IMR-90 (cell line): ENCODE results near the gene TMTC1. TPM values are rescaled to one million over a fixed set of nuclear protein-coding genes. Genes with fewer than 3 reads are reported as not detected.

Experiments
- ATAC-seq: fragments of 200-7000 bp; cut with Tn5 transposase; 2 replicates; pipeline ENCODE4 v1.9.1; 2020; ENCODE audit warnings: low read depth, mild to moderate bottlenecking, moderate library complexity
- BruUV-seq: library from RNA; stranded (reverse); fragments of 400-500 nt; replicated peaks from 2 replicates; lab custom pipeline; 2021; lab: Mats Ljungman, UMichigan
- CTCF ChIA-PET: fragments of 300-600 bp; formaldehyde crosslinking; extraction: SDS; loops from one replicate; lab custom pipeline; 2021; ENCODE audit warnings: antibody characterized with exemption; lab: Yijun Ruan, JAX
- POLR2A ChIA-PET: fragments of 300-600 bp; sonication (Branson Sonifier 250); formaldehyde crosslinking; loops from one replicate; lab custom pipeline; 2022; ENCODE audit warnings: antibody characterized with exemption; ENCODE audit not compliant: unreplicated experiment; lab: Charles Lee
- DNase-seq: peaks from one replicate; pipeline ENCODE4 v3.0.0; 2013
- H2AFZ ChIP-seq: replicated peaks from 2 replicates; pipeline ENCODE3; 2013; ENCODE audit warnings: low read length, mild to moderate bottlenecking; ENCODE audit not compliant: poor library complexity
- H2AK5ac ChIP-seq: 2 replicates; pipeline ENCODE4 v1.6.1; 2013; ENCODE audit warnings: low read depth, low read length, inconsistent platforms
- H2AK9ac ChIP-seq: replicated peaks from 2 replicates; pipeline ENCODE3; 2013; ENCODE audit warnings: mild to moderate bottlenecking, low read depth, low read length, moderate library complexity; ENCODE audit not compliant: poor library complexity
- H2BK120ac ChIP-seq: 2 replicates; pipeline ENCODE4 v1.6.1; 2013; ENCODE audit warnings: low read depth, low read length, inconsistent platforms
- H2BK15ac ChIP-seq: 3 replicates; pipeline ENCODE4 v1.6.1; 2013; ENCODE audit warnings: low read depth, low read length, inconsistent platforms
- H2BK20ac ChIP-seq: 2 replicates; pipeline ENCODE4 v1.6.1; 2013; ENCODE audit warnings: low read depth, mild to moderate bottlenecking, inconsistent platforms, low read length, moderate library complexity
- H2BK5ac ChIP-seq: 2 replicates; pipeline ENCODE4 v1.6.1; 2013; ENCODE audit warnings: mild to moderate bottlenecking, low read depth, low read length, inconsistent platforms; ENCODE audit not compliant: poor library complexity, severe bottlenecking
- H3K14ac ChIP-seq: replicated peaks from 2 replicates; pipeline ENCODE4 v1.6.1; 2013; ENCODE audit warnings: low read depth, low read length, inconsistent platforms
- H3K18ac ChIP-seq: 2 replicates; pipeline ENCODE4 v1.6.1; 2013; ENCODE audit warnings: low read depth, low read length, control low read depth
- H3K23ac ChIP-seq: 2 replicates; pipeline ENCODE4 v1.6.1; 2013; ENCODE audit warnings: low read depth, low read length, inconsistent platforms
- H3K27ac ChIP-seq: 2 replicates; pipeline ENCODE4 v1.5.1; 2013; ENCODE audit warnings: mild to moderate bottlenecking, control low read depth, low read length; ENCODE audit not compliant: insufficient read depth
- H3K27me3 ChIP-seq: 2 replicates; pipeline ENCODE4 v1.6.1; 2013; ENCODE audit warnings: low read length; ENCODE audit not compliant: control insufficient read depth, insufficient read depth
- H3K36me3 ChIP-seq: 2 replicates; pipeline ENCODE4 v1.6.1; 2013; ENCODE audit warnings: low read length, mixed read lengths; ENCODE audit not compliant: control insufficient read depth, insufficient read depth
- H3K4ac ChIP-seq: 2 replicates; pipeline ENCODE4 v1.6.1; 2013; ENCODE audit warnings: low read depth, low read length, inconsistent platforms
- H3K4me1 ChIP-seq: 2 replicates; pipeline ENCODE4 v1.6.1; 2013; ENCODE audit warnings: low read length, mixed read lengths; ENCODE audit not compliant: control insufficient read depth, insufficient read depth
- H3K4me2 ChIP-seq: 2 replicates; pipeline ENCODE4 v1.6.1; 2013; ENCODE audit warnings: low read depth, mild to moderate bottlenecking, control low read depth, low read length, moderate library complexity
- H3K4me3 ChIP-seq: 2 replicates; pipeline ENCODE4 v1.5.1; 2013; ENCODE audit warnings: low read depth, mild to moderate bottlenecking, control low read depth, low read length, moderate library complexity; ENCODE audit not compliant: insufficient read depth
- H3K56ac ChIP-seq: 2 replicates; pipeline ENCODE4 v1.6.1; 2013; ENCODE audit warnings: low read length, inconsistent platforms; ENCODE audit not compliant: insufficient read depth; ENCODE audit errors: extremely low read depth
- H3K79me1 ChIP-seq, 2 experiments: 2 replicates each; pipeline ENCODE4 v1.6.1; 2013; ENCODE audit warnings: low read length in 2 of 2, inconsistent platforms in 1 of 2, low read depth in 1 of 2
- H3K9ac ChIP-seq: 2 replicates; pipeline ENCODE4 v1.6.1; 2013; ENCODE audit warnings: low read depth, low read length, control low read depth
- H3K9me1 ChIP-seq: 2 replicates; pipeline ENCODE4 v1.6.1; 2013; ENCODE audit warnings: low read length, inconsistent platforms; ENCODE audit not compliant: insufficient read depth
- H3K9me3 ChIP-seq: 2 replicates; pipeline ENCODE4 v1.6.1; 2013; ENCODE audit warnings: low read length; ENCODE audit not compliant: control insufficient read depth, insufficient read depth
- H4K20me1 ChIP-seq: 2 replicates; pipeline ENCODE4 v1.6.1; 2013; ENCODE audit warnings: low read length, inconsistent platforms; ENCODE audit not compliant: insufficient read depth
- H4K5ac ChIP-seq: 2 replicates; pipeline ENCODE4 v1.6.1; 2013; ENCODE audit warnings: mild to moderate bottlenecking, low read depth, low read length, control low read depth
- H4K8ac ChIP-seq, 2 experiments: 2 replicates each; pipeline ENCODE4 v1.6.1; 2013; ENCODE audit warnings: low read depth in 2 of 2, low read length in 2 of 2, control low read depth in 1 of 2, inconsistent platforms in 1 of 2
- H4K91ac ChIP-seq: 2 replicates; pipeline ENCODE4 v1.6.1; 2013; ENCODE audit warnings: low read depth, low read length, inconsistent platforms; ENCODE audit not compliant: insufficient read depth
- CEBPB ChIP-seq: IDR thresholded peaks from 2 replicates; pipeline ENCODE4 v1.6.1; 2012; ENCODE audit warnings: low read depth, low read length, improper control_type of control experiment
- CHD1 ChIP-seq: IDR thresholded peaks from 2 replicates; pipeline ENCODE4 v1.6.1; 2012; ENCODE audit warnings: low read depth, low read length, improper control_type of control experiment
- FOS ChIP-seq: fragments of 150-350 bp; IDR thresholded peaks from 2 replicates; pipeline ENCODE4 v1.6.1; 2016; ENCODE audit warnings: low read depth, low read length
- NFE2L2 ChIP-seq: fragments of 150-350 bp; IDR thresholded peaks from 2 replicates; pipeline ENCODE4 v1.6.1; 2016; ENCODE audit warnings: low read depth, mild to moderate bottlenecking, low read length
- RAD21 ChIP-seq: IDR thresholded peaks from 2 replicates; pipeline ENCODE4 v1.6.1; 2012; ENCODE audit warnings: low read length, improper control_type of control experiment
- SMC3 ChIP-seq: fragments of 150-350 bp; IDR thresholded peaks from 2 replicates; pipeline ENCODE4 v1.6.1; 2016; ENCODE audit warnings: low read depth, mild to moderate bottlenecking, antibody characterized with exemption, low read length, moderate library complexity
- WGBS, 2 experiments: methylation state at CpG; one replicate each; pipeline versions ENCODE4 v1.1.5 to v1.1.7; 2013; ENCODE audit warnings: missing lambda C conversion rate in 2 of 2; ENCODE audit not compliant: insufficient read length in 1 of 2; ENCODE audit errors: extremely low coverage in 2 of 2; 5-methylcytosine and 5-hydroxymethylcytosine counted together
- dilution Hi-C: fragments of 300-500 bp; cut with HindIII; formaldehyde crosslinking; loops from one replicate; pipeline ENCODE4 v1.14.3; 2018; ENCODE audit warnings: low sequenced_read_pairs; ENCODE audit not compliant: unreplicated experiment
- in situ Hi-C: fragments of 300-500 bp; cut with MboI; formaldehyde crosslinking; loops from 3 replicates; pipeline ENCODE4 v1.14.3; 2019; ENCODE audit warnings: low sequenced_read_pairs, inconsistent platforms, mixed read lengths
- intact Hi-C: fragments of 100-400 bp; cut with micrococcal nuclease; formaldehyde crosslinking; loops from 2 replicates; pipeline ENCODE4 v1.10.0; 2022
- polyA plus RNA-seq, 3 experiments: library from polyadenylated mRNA; depleted of rRNA; stranded (reverse); fragments of >200 nt; gene quantifications; 2 replicates each; pipeline ENCODE4 v1.2.3, GENCODE V29; 2012; ENCODE audit warnings: low replicate concordance in 1 of 3
- total RNA-seq: library from RNA; depleted of rRNA; stranded (reverse); fragments of >200 nt; gene quantifications from 2 replicates; pipeline ENCODE4 v1.2.3, GENCODE V29; 2012
- TF ChIP-seq, protein P1 (sequence below): conservative IDR thresholded peaks from 2 replicates; pipeline ENCODE4 v1.5.1; 2012; ENCODE audit warnings: mild to moderate bottlenecking, low read depth, low read length, improper control_type of control experiment
- TF ChIP-seq, protein P2 (sequence below): fragments of 150-350 bp; IDR thresholded peaks from 2 replicates; pipeline ENCODE4 v1.6.1; 2016; ENCODE audit warnings: low read depth, mild to moderate bottlenecking, low read length, moderate library complexity, borderline replicate concordance

The TMTC1 gene
- total and polyA plus RNA-seq, 2 of the 4 experiments (the other 2 are of a cell fraction), result 12.5 to 36.4 TPM

DNA sequence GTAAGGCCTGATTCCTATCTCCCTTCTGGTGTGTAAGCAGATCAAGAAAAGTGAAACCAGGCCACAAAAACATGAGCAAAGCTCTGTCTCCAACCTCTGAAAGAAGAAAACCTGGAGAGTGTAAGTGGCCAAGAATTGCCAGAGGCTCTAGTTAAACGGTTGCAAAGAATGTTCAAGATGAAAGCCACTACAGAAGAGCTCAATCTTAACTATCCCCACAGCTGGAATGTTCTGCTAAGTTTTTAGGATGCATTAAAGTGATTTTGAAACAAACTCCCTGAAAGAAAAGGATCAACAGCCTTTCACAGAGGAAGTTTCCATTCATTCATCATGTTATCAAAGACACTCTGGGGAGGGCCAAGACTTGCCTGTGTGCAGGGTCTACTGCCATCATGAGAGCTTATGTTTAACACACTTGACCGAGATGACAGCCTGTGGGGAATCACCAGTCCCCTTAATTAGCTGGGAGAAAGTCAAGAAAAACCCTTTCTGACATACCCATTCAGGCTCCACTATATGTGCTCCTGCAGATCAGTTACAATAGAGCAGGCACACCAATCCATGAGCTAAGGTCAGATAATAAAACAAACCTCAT is 158.3 kb downstream of the TMTC1 start:
- no peak overlapping the region for H4K8ac ChIP-seq
- peak; percentile 13 for DNase-seq
- H2AK5ac ChIP-seq, result no peak overlapping the region
- ChIA-PET POLR2A (interaction anchor here (0.6 kb wide), 1 partner anchor 15 kb away, joined by 3 read pairs; no protein-coding TSS in a partner anchor), CTCF (interaction anchor here (0.7 to 1.5 kb wide), 4 partner anchors 9 to 56 kb away, joined by 3 to 4 read pairs (median 3); no protein-coding TSS in a partner anchor)
- TF ChIP-seq SMC3 (no peak), NFE2L2 (no peak), CEBPB (no peak), CHD1 (no peak), FOS (no peak), RAD21 (no peak)
- TF ChIP-seq, protein P1, sequence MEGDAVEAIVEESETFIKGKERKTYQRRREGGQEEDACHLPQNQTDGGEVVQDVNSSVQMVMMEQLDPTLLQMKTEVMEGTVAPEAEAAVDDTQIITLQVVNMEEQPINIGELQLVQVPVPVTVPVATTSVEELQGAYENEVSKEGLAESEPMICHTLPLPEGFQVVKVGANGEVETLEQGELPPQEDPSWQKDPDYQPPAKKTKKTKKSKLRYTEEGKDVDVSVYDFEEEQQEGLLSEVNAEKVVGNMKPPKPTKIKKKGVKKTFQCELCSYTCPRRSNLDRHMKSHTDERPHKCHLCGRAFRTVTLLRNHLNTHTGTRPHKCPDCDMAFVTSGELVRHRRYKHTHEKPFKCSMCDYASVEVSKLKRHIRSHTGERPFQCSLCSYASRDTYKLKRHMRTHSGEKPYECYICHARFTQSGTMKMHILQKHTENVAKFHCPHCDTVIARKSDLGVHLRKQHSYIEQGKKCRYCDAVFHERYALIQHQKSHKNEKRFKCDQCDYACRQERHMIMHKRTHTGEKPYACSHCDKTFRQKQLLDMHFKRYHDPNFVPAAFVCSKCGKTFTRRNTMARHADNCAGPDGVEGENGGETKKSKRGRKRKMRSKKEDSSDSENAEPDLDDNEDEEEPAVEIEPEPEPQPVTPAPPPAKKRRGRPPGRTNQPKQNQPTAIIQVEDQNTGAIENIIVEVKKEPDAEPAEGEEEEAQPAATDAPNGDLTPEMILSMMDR, result no peak
- TF ChIP-seq, protein P2, sequence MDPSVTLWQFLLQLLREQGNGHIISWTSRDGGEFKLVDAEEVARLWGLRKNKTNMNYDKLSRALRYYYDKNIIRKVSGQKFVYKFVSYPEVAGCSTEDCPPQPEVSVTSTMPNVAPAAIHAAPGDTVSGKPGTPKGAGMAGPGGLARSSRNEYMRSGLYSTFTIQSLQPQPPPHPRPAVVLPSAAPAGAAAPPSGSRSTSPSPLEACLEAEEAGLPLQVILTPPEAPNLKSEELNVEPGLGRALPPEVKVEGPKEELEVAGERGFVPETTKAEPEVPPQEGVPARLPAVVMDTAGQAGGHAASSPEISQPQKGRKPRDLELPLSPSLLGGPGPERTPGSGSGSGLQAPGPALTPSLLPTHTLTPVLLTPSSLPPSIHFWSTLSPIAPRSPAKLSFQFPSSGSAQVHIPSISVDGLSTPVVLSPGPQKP, result no peak
- no peak overlapping the region for H3K23ac ChIP-seq
- BruUV-seq, result no TSS peak
- in situ Hi-C loops, result no loop called here
- H3K36me3 ChIP-seq, result peaks cover 9% of the 10 kb centered on the region; the same call in 1 of the 2 replicates
- H3K18ac ChIP-seq, result peak overlapping the region; percentile 57; the same call in 1 of the 2 replicates
- no peak overlapping the region for H3K56ac ChIP-seq
- H4K91ac ChIP-seq, result no peak overlapping the region
- H3K4ac ChIP-seq, result no peak overlapping the region
- intact Hi-C loops, result no loop called here
- no peak overlapping the region for H2BK120ac ChIP-seq
- H2BK5ac ChIP-seq, result peak overlapping the region; percentile 1
- no peaks in the 10 kb centered on the region for H3K9me3 ChIP-seq
- H3K4me1 ChIP-seq, result peaks cover 6% of the 10 kb centered on the region
- no peak overlapping the region for H3K9ac ChIP-seq
- H2BK15ac ChIP-seq, result no peak overlapping the region
- dilution Hi-C loops, result no loop called here
- H3K27ac ChIP-seq, result no peak overlapping the region
- H4K20me1 ChIP-seq, result no peaks in the 10 kb centered on the region
- H3K9me1 ChIP-seq, result no peaks in the 10 kb centered on the region; the same call in 1 of the 2 replicates
- H3K4me3 ChIP-seq, result no peak overlapping the region
- no peak overlapping the region for H2AFZ ChIP-seq
- peak overlapping the region; percentile 36; the same call in 1 of the 2 replicates for H3K4me2 ChIP-seq
- no peaks in the 10 kb centered on the region for H3K27me3 ChIP-seq
- no CpG with 5 or more reads among the region's 2 CpGs for WGBS, 2 experiments
- no peaks in the 10 kb centered on the region for H3K79me1 ChIP-seq
- no peak overlapping the region for H4K5ac ChIP-seq
- ATAC-seq, result peak; percentile 50
- H2BK20ac ChIP-seq, result no peak overlapping the region
- H2AK9ac ChIP-seq, result no peak overlapping the region
- no peak overlapping the region for H3K14ac ChIP-seq
